ENCODE data around the gene C1orf53.

DNA sequence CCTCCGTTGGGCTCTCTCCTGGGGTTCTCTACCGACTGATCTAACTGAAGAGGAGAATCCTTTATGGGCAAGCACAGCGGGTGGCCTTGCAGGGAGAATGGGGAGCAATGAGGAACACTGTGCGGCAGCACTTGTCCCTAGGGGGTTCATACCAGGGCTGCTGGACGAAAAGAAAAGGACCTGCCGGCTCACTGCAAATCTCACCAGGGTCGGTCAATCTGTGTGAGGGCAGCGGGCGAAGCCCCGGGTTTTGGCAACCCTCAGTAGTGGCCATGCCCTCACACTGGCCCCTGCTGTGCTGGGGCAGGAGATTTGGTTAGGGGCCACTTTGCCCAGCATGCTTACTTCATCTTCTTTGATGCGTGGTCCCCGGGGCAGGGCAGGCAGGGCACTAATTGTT is 20.6 kb downstream of the C1orf53 start:
- TF ChIP-seq, protein P1, sequence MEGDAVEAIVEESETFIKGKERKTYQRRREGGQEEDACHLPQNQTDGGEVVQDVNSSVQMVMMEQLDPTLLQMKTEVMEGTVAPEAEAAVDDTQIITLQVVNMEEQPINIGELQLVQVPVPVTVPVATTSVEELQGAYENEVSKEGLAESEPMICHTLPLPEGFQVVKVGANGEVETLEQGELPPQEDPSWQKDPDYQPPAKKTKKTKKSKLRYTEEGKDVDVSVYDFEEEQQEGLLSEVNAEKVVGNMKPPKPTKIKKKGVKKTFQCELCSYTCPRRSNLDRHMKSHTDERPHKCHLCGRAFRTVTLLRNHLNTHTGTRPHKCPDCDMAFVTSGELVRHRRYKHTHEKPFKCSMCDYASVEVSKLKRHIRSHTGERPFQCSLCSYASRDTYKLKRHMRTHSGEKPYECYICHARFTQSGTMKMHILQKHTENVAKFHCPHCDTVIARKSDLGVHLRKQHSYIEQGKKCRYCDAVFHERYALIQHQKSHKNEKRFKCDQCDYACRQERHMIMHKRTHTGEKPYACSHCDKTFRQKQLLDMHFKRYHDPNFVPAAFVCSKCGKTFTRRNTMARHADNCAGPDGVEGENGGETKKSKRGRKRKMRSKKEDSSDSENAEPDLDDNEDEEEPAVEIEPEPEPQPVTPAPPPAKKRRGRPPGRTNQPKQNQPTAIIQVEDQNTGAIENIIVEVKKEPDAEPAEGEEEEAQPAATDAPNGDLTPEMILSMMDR (IDR thresholded peaks at IDR 0.05; ENCODE audit: low read depth, low read length): no peak
- TF ChIP-seq, protein P2, sequence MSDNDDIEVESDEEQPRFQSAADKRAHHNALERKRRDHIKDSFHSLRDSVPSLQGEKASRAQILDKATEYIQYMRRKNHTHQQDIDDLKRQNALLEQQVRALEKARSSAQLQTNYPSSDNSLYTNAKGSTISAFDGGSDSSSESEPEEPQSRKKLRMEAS (IDR thresholded peaks at IDR 0.05; ENCODE audit: low read depth, low read length): no peak
